A549 (cell line): ENCODE measurements around the gene RARA.

Source experiments
- CEBPB ChIP-seq, 2 experiments: fragments of >200 bp in 1 of 2; sonication (Bioruptor Twin) in 1 of 2; formaldehyde crosslinking in 1 of 2; IDR thresholded peaks; 2 replicates each; pipeline ENCODE4 v1.6.1; 2012 to 2016
- CTCF ChIP-seq: fragments of >200 bp; sonication (Bioruptor Twin); formaldehyde crosslinking; IDR thresholded peaks from 3 replicates; pipeline ENCODE4 v1.5.1; 2016
- EP300 ChIP-seq, 2 experiments: fragments of >200 bp; sonication (Bioruptor Twin); formaldehyde crosslinking; IDR thresholded peaks; 2 replicates in 1 of 2; 3 replicates in 1 of 2; pipeline ENCODE4 v1.6.1; 2016 to 2017
- REST ChIP-seq: fragments of 200-600 bp; sonication (generic); IDR thresholded peaks from 2 replicates; pipeline ENCODE4 v1.6.1; 2016; ENCODE audit warnings: antibody characterized with exemption, mild to moderate bottlenecking, moderate library complexity
- RFX5 ChIP-seq: fragments of 450-650 bp; IDR thresholded peaks from 2 replicates; pipeline ENCODE4 v1.7.1; 2014; ENCODE audit warnings: antibody characterized with exemption, mild to moderate bottlenecking, moderate library complexity
- USF2 ChIP-seq: fragments of 450-650 bp; IDR thresholded peaks from 2 replicates; pipeline ENCODE4 v1.6.1; 2014; ENCODE audit warnings: antibody characterized with exemption

- TF ChIP-seq USF2 = no peak
- TF ChIP-seq CTCF = peak; percentile 99
- no peak for TF ChIP-seq RFX5
- no peak for TF ChIP-seq CEBPB (IDR thresholded peaks at IDR 0.05)
- TF ChIP-seq EP300 (IDR thresholded peaks at IDR 0.05) = no peak
- no peak for TF ChIP-seq REST
These were observed 49.5 kb downstream of the RARA start for GRCh38 chr17:40358323-40359038.
